22Rv1 (cell line): ENCODE data around the gene PRTFDC1.

ENCODE experiments used
- ZFX ChIP-seq: fragments of 450-650 bp; IDR thresholded peaks from 2 replicates; pipeline ENCODE4 v1.6.1; 2017; ENCODE audit warnings: antibody characterized with exemption, borderline replicate concordance
- TF ChIP-seq, protein P1 (sequence below): fragments of 450-650 bp; IDR thresholded peaks from 2 replicates; pipeline ENCODE4 v1.5.1; 2017; ENCODE audit warnings: mild to moderate bottlenecking

DNA sequence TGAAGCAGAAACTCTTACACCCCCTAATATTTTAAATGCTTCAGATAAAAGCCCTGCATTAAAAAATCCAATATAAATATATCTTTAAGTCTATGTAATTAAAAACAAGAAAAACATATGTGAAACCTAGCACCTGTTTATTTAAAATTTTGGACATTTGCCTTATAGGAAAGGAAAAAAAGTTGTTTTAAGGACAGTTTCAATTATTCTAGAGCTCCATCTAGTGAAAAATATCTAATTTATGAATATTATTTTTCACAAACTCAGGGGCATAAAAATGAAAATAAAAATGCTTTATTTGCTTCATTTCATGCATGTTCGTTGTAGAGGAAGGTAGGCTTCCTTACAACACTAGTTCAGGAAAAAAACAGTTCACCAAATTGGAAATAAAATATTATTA lies 37.5 kb upstream of the PRTFDC1 start:
- TF ChIP-seq, protein P1, sequence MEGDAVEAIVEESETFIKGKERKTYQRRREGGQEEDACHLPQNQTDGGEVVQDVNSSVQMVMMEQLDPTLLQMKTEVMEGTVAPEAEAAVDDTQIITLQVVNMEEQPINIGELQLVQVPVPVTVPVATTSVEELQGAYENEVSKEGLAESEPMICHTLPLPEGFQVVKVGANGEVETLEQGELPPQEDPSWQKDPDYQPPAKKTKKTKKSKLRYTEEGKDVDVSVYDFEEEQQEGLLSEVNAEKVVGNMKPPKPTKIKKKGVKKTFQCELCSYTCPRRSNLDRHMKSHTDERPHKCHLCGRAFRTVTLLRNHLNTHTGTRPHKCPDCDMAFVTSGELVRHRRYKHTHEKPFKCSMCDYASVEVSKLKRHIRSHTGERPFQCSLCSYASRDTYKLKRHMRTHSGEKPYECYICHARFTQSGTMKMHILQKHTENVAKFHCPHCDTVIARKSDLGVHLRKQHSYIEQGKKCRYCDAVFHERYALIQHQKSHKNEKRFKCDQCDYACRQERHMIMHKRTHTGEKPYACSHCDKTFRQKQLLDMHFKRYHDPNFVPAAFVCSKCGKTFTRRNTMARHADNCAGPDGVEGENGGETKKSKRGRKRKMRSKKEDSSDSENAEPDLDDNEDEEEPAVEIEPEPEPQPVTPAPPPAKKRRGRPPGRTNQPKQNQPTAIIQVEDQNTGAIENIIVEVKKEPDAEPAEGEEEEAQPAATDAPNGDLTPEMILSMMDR: no peak
- TF ChIP-seq ZFX: no peak
